Gastroesophageal sphincter (tissue), 4 donors: ENCODE data around the gene OXA1L. TPM values are rescaled to one million over a fixed set of nuclear protein-coding genes. Genes with fewer than 3 reads are reported as not detected.

Experiments
- ATAC-seq: fragments of 150-250 bp; one replicate; pipeline ENCODE4 v1.9.1; 2016; ENCODE audit warnings: mild to moderate bottlenecking, moderate library complexity
- H3K27ac ChIP-seq, 4 donors: fragments of 200-600 bp; sonication (generic) in 3 of 4; 1 replicate in 3 of 4; 2 replicates in 1 of 4; pipeline ENCODE4 v1.5.1; 2016 to 2019
- H3K27me3 ChIP-seq: fragments of 200-600 bp; sonication (generic); one replicate; pipeline ENCODE4 v1.5.1; 2019
- H3K36me3 ChIP-seq, 2 donors: fragments of 200-600 bp; sonication (generic); one replicate each; pipeline ENCODE4 v1.5.1; 2019; ENCODE audit warnings: control low read depth in 1 of 2
- H3K4me1 ChIP-seq, 3 donors: fragments of 200-600 bp; sonication (generic); 1 replicate in 2 of 3; 2 replicates in 1 of 3; pipeline ENCODE4 v1.5.1; 2016 to 2019; ENCODE audit warnings: control low read depth in 2 of 3
- H3K4me3 ChIP-seq, 2 donors: fragments of 200-600 bp; sonication (generic); one replicate each; pipeline ENCODE4 v1.5.1; 2019; ENCODE audit warnings: mild to moderate bottlenecking in 1 of 2, moderate library complexity in 1 of 2
- H3K9me3 ChIP-seq, 3 donors: fragments of 200-600 bp; sonication (generic); one replicate each; pipeline ENCODE4 v1.5.1; 2017 to 2019; ENCODE audit warnings: control low read depth in 2 of 3
- EP300 ChIP-seq: sonication (generic); formaldehyde crosslinking; IDR thresholded peaks from one replicate; pipeline ENCODE4 v1.6.1; 2017; ENCODE audit warnings: antibody characterized with exemption, mild to moderate bottlenecking
- POLR2A ChIP-seq, 2 donors: fragments of 450-650 bp; IDR thresholded peaks; one replicate each; pipeline ENCODE4 v1.6.1; 2017; ENCODE audit warnings: antibody characterized with exemption in 2 of 2, mild to moderate bottlenecking in 2 of 2, moderate library complexity in 1 of 2
- POLR2AphosphoS5 ChIP-seq: sonication (generic); formaldehyde crosslinking; IDR thresholded peaks from one replicate; pipeline ENCODE4 v1.6.1; 2017; ENCODE audit warnings: antibody characterized with exemption
- WGBS, 2 donors: methylation state at CpG; one replicate each; pipeline ENCODE4 v1.1.5; 2018; ENCODE audit warnings: low coverage in 1 of 2; 5-methylcytosine and 5-hydroxymethylcytosine counted together
- small RNA-seq, 4 donors: library from RNA; depleted of rRNA; stranded (forward); fragments of <200 nt; gene quantifications; one replicate each; pipeline ENCODE3, GENCODE V24; 2016
- total RNA-seq, 4 donors: library from RNA; depleted of rRNA; stranded (reverse); fragments of >200 nt; gene quantifications; one replicate each; pipeline ENCODE4 v1.1.0, GENCODE V29; 2016
- TF ChIP-seq, protein P1 (sequence below), 4 experiments: fragments of 200-600 bp in 2 of 4; fragments of 450-650 bp in 2 of 4; sonication (generic) in 1 of 4; IDR thresholded peaks; one replicate each; pipeline ENCODE4 v1.5.1; 2017 to 2019; ENCODE audit warnings: antibody characterized with exemption in 4 of 4, mild to moderate bottlenecking in 2 of 4, moderate library complexity in 2 of 4

Gene OXA1L
- total RNA-seq, 4 donors from 2014 or later = 47.1 to 89.0 (median 72.7) TPM

DNA sequence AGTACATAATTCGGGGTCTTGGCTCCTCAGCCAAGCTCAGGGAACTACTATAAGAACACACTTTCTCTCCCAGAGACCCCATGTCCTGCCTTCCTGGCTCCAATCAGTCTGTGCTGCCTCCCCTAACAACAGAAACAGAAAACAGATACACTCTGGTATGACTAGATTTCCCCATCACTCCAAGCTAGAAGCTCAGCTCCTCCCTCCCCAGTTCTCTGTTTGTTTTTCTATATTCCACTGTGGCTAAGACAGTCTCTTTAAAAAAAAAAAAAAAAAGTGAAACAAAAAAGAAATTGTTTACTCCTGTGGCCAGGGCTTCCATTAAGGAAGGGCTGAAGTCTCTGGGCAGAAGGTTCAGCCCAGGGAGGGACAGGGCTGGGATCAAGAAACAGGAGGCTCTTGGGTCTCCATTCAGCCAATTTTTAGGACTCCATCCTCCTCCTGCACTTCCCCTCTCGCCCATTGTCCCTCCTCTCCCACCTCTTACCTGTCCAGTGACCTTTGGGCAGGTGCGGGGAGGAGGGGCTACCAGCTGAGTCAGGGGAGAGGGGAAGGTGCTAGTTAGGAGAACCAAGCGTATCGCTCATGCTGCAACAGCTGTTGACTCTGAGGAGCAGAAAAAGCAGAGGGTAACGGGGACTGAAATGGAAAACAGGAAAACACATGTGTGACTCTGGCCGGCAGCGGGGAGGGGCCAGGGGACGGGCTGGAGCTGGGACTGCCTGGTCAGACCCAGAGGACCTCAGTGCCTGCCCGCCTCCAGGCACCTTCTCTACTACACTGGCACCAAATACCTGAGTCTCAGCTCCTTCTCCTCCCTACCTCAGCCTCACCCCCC lies 52.9 kb downstream of the OXA1L start:
- H3K27ac ChIP-seq = peak overlapping the region in 3 of 4 donors; percentile 41 to 57 (median 45)
- H3K4me1 ChIP-seq = peaks cover 0 to 40% (median 18%) of the 10 kb centered on the region in 3 donors
- ATAC-seq = no peak
- no peaks in the 10 kb centered on the region for H3K36me3 ChIP-seq
- 27 to 59% methylated on average over 3 to 10 of the region's 10 CpGs for WGBS, 2 donors
- no peaks in the 10 kb centered on the region for H3K27me3 ChIP-seq
- peak overlapping the region in 1 of 2 donors; percentile 36 for H3K4me3 ChIP-seq
- TF ChIP-seq EP300 (no peak), POLR2AphosphoS5 (no peak), POLR2A (IDR thresholded peaks at IDR 0.05) (no peak)
- TF ChIP-seq, protein P1, sequence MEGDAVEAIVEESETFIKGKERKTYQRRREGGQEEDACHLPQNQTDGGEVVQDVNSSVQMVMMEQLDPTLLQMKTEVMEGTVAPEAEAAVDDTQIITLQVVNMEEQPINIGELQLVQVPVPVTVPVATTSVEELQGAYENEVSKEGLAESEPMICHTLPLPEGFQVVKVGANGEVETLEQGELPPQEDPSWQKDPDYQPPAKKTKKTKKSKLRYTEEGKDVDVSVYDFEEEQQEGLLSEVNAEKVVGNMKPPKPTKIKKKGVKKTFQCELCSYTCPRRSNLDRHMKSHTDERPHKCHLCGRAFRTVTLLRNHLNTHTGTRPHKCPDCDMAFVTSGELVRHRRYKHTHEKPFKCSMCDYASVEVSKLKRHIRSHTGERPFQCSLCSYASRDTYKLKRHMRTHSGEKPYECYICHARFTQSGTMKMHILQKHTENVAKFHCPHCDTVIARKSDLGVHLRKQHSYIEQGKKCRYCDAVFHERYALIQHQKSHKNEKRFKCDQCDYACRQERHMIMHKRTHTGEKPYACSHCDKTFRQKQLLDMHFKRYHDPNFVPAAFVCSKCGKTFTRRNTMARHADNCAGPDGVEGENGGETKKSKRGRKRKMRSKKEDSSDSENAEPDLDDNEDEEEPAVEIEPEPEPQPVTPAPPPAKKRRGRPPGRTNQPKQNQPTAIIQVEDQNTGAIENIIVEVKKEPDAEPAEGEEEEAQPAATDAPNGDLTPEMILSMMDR (IDR thresholded peaks at IDR 0.05) = no peak
- no peaks in the 10 kb centered on the region for H3K9me3 ChIP-seq

DNA sequence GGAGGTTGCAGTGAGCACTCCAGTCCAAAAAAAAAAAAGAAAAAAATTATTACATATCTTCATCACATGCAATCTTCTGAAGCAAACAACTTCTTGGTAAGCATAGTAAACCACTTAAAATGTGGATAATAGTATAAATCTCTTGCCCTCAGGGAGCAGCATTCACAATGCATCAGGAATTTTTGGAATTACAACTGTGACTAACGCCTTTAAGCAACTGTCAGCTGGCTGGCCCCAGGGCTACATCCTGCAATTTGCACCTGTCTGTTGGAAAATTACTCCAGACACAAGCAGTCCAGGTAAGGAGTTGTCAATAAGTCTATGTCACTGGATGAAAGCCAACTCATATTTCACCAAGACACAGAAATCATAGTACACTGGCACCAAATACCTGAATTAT lies 54.2 kb downstream of the OXA1L start:
- H3K27ac ChIP-seq = no peak overlapping the region
- H3K36me3 ChIP-seq = no peaks in the 10 kb centered on the region
- peaks cover 0 to 47% (median 18%) of the 10 kb centered on the region in 3 donors for H3K4me1 ChIP-seq
- WGBS, 2 donors = 100% methylated on average over 1 of the region's 1 CpG
- TF ChIP-seq POLR2AphosphoS5 (no peak), POLR2A (IDR thresholded peaks at IDR 0.05) (no peak), EP300 (no peak)
- TF ChIP-seq, protein P1 (IDR thresholded peaks at IDR 0.05) = no peak
- no peak overlapping the region for H3K4me3 ChIP-seq
- H3K27me3 ChIP-seq = no peaks in the 10 kb centered on the region
- H3K9me3 ChIP-seq = no peaks in the 10 kb centered on the region
- no peak for ATAC-seq

DNA sequence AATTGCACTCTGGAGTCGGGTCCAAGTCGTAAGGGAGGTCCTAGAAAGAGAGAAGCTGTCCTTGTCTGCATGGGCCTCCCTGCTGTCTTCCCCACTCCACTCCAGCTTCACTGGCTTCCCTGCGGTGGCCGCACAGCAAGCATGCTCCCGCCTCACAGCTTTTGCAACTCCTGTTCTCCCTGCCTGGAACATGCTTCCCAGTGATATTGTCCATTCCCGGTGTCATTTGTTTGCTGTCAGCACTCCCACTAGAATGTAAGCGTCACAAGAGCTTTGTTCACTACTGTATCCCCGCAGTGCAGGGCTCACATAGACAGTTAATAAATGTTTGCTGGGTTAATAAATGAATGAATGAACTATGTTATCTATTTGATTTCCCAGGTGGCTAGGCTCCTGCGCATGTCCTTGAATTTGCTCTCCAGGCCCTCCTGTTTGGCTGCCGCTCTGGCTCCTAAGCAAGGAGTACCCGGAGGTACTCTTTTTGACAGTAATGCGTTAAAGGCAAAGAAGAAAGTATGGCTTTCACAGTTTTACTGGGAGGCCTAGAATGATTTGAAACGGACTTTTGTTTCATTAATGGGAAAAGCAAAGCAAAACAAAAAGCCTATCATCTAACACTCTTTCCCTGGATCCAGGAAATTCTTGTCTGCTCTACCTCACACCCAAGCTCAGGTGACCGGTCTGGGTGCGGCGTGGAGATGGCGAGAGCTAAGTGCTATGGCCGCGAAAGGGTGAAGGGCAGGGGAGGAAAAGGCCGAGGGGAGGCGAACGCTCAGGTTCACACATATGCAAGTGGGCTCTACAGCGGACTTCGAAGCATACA lies 54.9 kb downstream of the OXA1L start:
- ATAC-seq = no peak

DNA sequence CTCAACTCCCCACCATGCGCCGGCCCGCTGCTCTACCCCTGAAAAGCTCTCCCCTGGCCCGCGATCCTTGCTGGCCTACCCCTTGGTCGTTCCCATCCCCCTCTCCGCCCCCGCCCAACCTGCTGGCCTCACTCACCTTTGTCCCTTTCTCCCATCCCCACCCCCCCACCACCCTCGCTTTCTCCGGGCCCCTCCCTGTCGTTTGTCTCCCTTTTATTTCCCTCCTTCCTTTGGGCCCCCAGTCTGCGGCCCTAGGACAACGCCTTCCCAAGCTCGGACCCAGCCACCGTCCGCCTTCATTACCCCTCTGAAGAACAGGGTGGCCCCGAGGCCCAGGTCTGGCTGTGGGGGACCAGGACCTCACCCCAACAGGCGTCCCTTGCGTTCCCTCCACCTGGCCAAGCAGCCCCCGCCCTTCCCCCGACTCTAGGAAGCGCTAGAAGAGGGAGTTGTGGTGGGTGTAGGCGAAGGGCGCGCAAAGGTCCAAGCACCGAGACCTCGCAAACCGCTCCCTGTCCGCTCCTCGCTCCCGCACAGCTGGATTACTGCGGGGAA lies 55.6 kb downstream of the OXA1L start:
- Histone ChIP-seq H3K4me3 (peak overlapping the region; percentile 22 to 53), H3K4me1 (peaks cover 0 to 47% (median 18%) of the 10 kb centered on the region in 3 donors), H3K36me3 (no peaks in the 10 kb centered on the region), H3K27ac (peak overlapping the region in 3 of 4 donors; percentile 74 to 81 (median 80)), H3K9me3 (no peaks in the 10 kb centered on the region), H3K27me3 (no peaks in the 10 kb centered on the region)
- no peak for ATAC-seq
- WGBS, 2 donors = 54 to 62% methylated on average over 13 to 15 of the region's 32 CpGs
- TF ChIP-seq EP300 (no peak), POLR2A (IDR thresholded peaks at IDR 0.05) (no peak), POLR2AphosphoS5 (no peak)
- TF ChIP-seq, protein P1 (IDR thresholded peaks at IDR 0.05) = no peak

More for the DNA sequence above, 54.9 kb downstream of the OXA1L start:
- Histone ChIP-seq H3K4me3 (no peak overlapping the region), H3K27ac (no peak overlapping the region), H3K4me1 (peaks cover 0 to 47% (median 18%) of the 10 kb centered on the region in 3 donors), H3K27me3 (no peaks in the 10 kb centered on the region), H3K36me3 (no peaks in the 10 kb centered on the region), H3K9me3 (no peaks in the 10 kb centered on the region)
- TF ChIP-seq POLR2AphosphoS5 = no peak
- TF ChIP-seq, protein P1 (IDR thresholded peaks at IDR 0.05) = no peak
- no peak for TF ChIP-seq EP300
- no peak for TF ChIP-seq POLR2A (IDR thresholded peaks at IDR 0.05)
- 80 to 88% methylated on average over 21 to 22 of the region's 24 CpGs for WGBS, 2 donors

Small RNA genes lying within 50 kb of the gene (small RNA-seq; reads per million reads assigned to genes)
- 0 to 0.09 (median 0) reads per million in 4 donors for gene RF00588

Other genes with a start within 250 kb of the OXA1L start
- gene DAD1, start 177.5 kb upstream of the OXA1L start, total RNA-seq = 100 to 1,000 TPM; 123 to 228 (median 171) TPM
- gene ABHD4, start 168.4 kb upstream of the OXA1L start, total RNA-seq = 10 to 100 TPM; 23.8 to 42.0 (median 31.0) TPM
- under 1 TPM in 1 of 4 donors, not detected in 3; 0.12 TPM for gene OR6J1, start 122.3 kb upstream of the OXA1L start, total RNA-seq
- gene SLC7A7, start 48.7 kb downstream of the OXA1L start, total RNA-seq = 10 to 100 TPM in 3 of 4 donors, 1 to 10 TPM in 1; 8.1 to 36.6 (median 23.4) TPM
- 10 to 100 TPM; 24.4 to 65.0 (median 35.0) TPM for gene MRPL52, start 63.2 kb downstream of the OXA1L start, total RNA-seq
- gene MMP14, start 69.9 kb downstream of the OXA1L start, total RNA-seq = 100 to 1,000 TPM; 114 to 127 (median 123) TPM
- 100 to 1,000 TPM; 123 to 257 (median 163) TPM for gene LRP10, start 105.1 kb downstream of the OXA1L start, total RNA-seq
- under 1 TPM; 0.20 to 0.93 (median 0.47) TPM for gene REM2, start 116.5 kb downstream of the OXA1L start, total RNA-seq
- 100 to 1,000 TPM in 3 of 4 donors, 10 to 100 TPM in 1; 94.4 to 855 (median 368) TPM for gene RBM23, start 152.5 kb downstream of the OXA1L start, total RNA-seq
- 10 to 100 TPM; 39.7 to 49.2 (median 43.2) TPM for gene PRMT5, start 162.7 kb downstream of the OXA1L start, total RNA-seq
- 10 to 100 TPM; 31.2 to 47.6 (median 43.1) TPM for gene HAUS4, start 190.4 kb downstream of the OXA1L start, total RNA-seq
- 10 to 100 TPM in 3 of 4 donors, 1 to 10 TPM in 1; 8.8 to 27.0 (median 17.8) TPM for gene AJUBA, start 215.9 kb downstream of the OXA1L start, total RNA-seq
- 10 to 100 TPM in 3 of 4 donors, 1 to 10 TPM in 1; 8.4 to 16.0 (median 13.2) TPM for gene C14orf93, start 243.5 kb downstream of the OXA1L start, total RNA-seq